OCI-LY3 (cell line): ENCODE data around the gene TMCC1.

Experiments used
- CTCF ChIP-seq: fragments of 200-600, 300-600 bp; sonication (generic); IDR thresholded peaks from 2 replicates; pipeline ENCODE4 v1.5.1; 2014; ENCODE audit warnings: antibody characterized with exemption, low read length, low read depth
- EZH2phosphoT487 ChIP-seq: fragments of 200-600 bp; shearing (Covaris generic); IDR thresholded peaks from 2 replicates; pipeline ENCODE4 v1.6.1; 2018; ENCODE audit warnings: antibody characterized with exemption, mixed run types, low read depth

DNA sequence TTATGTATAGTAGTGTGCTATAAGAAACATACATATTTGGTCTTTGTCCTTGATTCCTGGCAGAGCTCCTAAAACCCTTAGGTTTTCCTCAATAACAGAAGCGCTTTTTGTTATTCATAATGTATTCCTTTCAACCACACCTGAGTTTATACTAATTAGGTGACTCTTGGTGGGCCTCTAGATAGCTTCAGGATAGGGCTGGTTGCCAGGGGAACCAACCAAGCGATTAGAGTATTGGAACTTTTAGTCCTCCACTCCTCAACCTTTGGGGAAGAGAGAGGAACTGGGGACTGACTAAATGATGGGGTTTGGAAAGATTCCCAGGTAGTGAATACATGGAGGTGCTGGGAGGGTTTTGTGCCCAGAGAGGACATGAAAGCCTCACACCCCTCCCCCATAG, 24.6 kb downstream of the TMCC1 start:
- no peak for TF ChIP-seq CTCF
- no peak for TF ChIP-seq EZH2phosphoT487
